Endothelial cell of umbilical vein (primary cell): ENCODE measurements around the gene SNAPC4. TPM values are rescaled to one million over a fixed set of nuclear protein-coding genes. Genes with fewer than 3 reads are reported as not detected.

Source experiments
- BruUV-seq: library from RNA; stranded (reverse); fragments of 400-500 nt; replicated peaks from 2 replicates; lab custom pipeline; 2021; lab: Mats Ljungman, UMichigan
- CTCF ChIA-PET: fragments of 300-600, 350-600 bp; sonication (Branson Sonifier 250); formaldehyde crosslinking; loops from one replicate; lab custom pipeline; 2021; ENCODE audit warnings: antibody characterized with exemption, inconsistent platforms; lab: Charles Lee
- POLR2A ChIA-PET: fragments of 300-600, 350-600 bp; sonication (Branson Sonifier 250); formaldehyde crosslinking; loops from one replicate; lab custom pipeline; 2021; ENCODE audit warnings: antibody characterized with exemption, inconsistent platforms; lab: Charles Lee
- DNase-seq: peaks from one replicate; pipeline ENCODE4 v3.0.0-alpha.2; 2011; ENCODE audit warnings: low read depth, low spot score
- FAIRE-seq: peaks from 2 replicates; lab custom pipeline; 2011; peaks lifted over from hg19 to GRCh38; lab: Jason Lieb, UNC
- H2AFZ ChIP-seq: 2 replicates; pipeline ENCODE4 v1.6.0; 2012; ENCODE audit warnings: low read depth, low read length, control low read depth, inconsistent platforms
- H3K27ac ChIP-seq: 2 replicates; pipeline ENCODE4 v1.5.1; 2011; ENCODE audit warnings: low read depth, mild to moderate bottlenecking, control low read depth, low read length, moderate library complexity; ENCODE audit not compliant: insufficient read depth
- H3K27me3 ChIP-seq, 2 experiments: 2 replicates each; pipeline versions ENCODE4 v1.6.0 to v1.6.1; 2011; ENCODE audit warnings: low read length in 2 of 2, mixed read lengths in 1 of 2; ENCODE audit not compliant: control insufficient read depth in 2 of 2, insufficient read depth in 2 of 2
- H3K36me3 ChIP-seq, 2 experiments: 2 replicates in 1 of 2; 3 replicates in 1 of 2; pipeline ENCODE4 v1.5.1; 2011; ENCODE audit warnings: low read length in 2 of 2, mild to moderate bottlenecking in 1 of 2, moderate library complexity in 1 of 2; ENCODE audit not compliant: control insufficient read depth in 2 of 2, insufficient read depth in 2 of 2; ENCODE audit errors: extremely low read depth in 1 of 2
- H3K4me1 ChIP-seq: 3 replicates; pipeline ENCODE4 v1.5.1; 2011; ENCODE audit warnings: mild to moderate bottlenecking, low read length; ENCODE audit not compliant: control insufficient read depth, insufficient read depth; ENCODE audit errors: extremely low read depth
- H3K4me2 ChIP-seq: 2 replicates; pipeline ENCODE4 v1.6.1; 2011; ENCODE audit warnings: low read length, control low read depth, mixed read lengths; ENCODE audit not compliant: insufficient read depth
- H3K4me3 ChIP-seq, 3 experiments: fragments of 200-600 bp in 1 of 3; sonication (generic), shearing (Covaris generic) in 1 of 3; replicated peaks in 1 of 3; 2 replicates each; pipeline ENCODE4 v1.5.1; 2011 to 2016; ENCODE audit warnings: control low read depth in 3 of 3, low read length in 3 of 3, mild to moderate bottlenecking in 2 of 3, inconsistent platforms in 1 of 3, low read depth in 1 of 3, moderate library complexity in 1 of 3; ENCODE audit not compliant: insufficient read depth in 1 of 3
- H3K79me2 ChIP-seq: 2 replicates; pipeline ENCODE4 v1.6.0; 2012; ENCODE audit warnings: low read length, inconsistent platforms; ENCODE audit not compliant: control insufficient read depth, insufficient read depth
- H3K9ac ChIP-seq: replicated peaks from 2 replicates; pipeline ENCODE3; 2011; ENCODE audit warnings: low read length, control low read depth; ENCODE audit not compliant: insufficient read depth; ENCODE audit errors: extremely low read depth
- H3K9me1 ChIP-seq: replicated peaks from 3 replicates; pipeline ENCODE4 v1.6.0; 2011; ENCODE audit warnings: mild to moderate bottlenecking, low read length; ENCODE audit not compliant: control insufficient read depth, insufficient read depth; ENCODE audit errors: extremely low read depth
- H3K9me3 ChIP-seq: replicated peaks from 2 replicates; pipeline ENCODE4 v1.5.1; 2012; ENCODE audit warnings: low read length, inconsistent platforms; ENCODE audit not compliant: control insufficient read depth, insufficient read depth
- H4K20me1 ChIP-seq: replicated peaks from 2 replicates; pipeline ENCODE3; 2011; ENCODE audit warnings: mild to moderate bottlenecking, low read length; ENCODE audit not compliant: control insufficient read depth, insufficient read depth; ENCODE audit errors: extremely low read depth
- CTCF ChIP-seq, 2 donors: IDR thresholded peaks; 1 replicate in 1 of 2; 2 replicates in 1 of 2; pipeline ENCODE4 v1.5.1; 2011; ENCODE audit warnings: low read length in 2 of 2, mild to moderate bottlenecking in 2 of 2, moderate library complexity in 2 of 2, control low read depth in 1 of 2, inconsistent platforms in 1 of 2, low read depth in 1 of 2; ENCODE audit not compliant: insufficient read depth in 1 of 2; ENCODE audit errors: extremely low read depth in 1 of 2
- EZH2 ChIP-seq: IDR thresholded peaks from 2 replicates; pipeline ENCODE4 v1.6.1; 2012; ENCODE audit warnings: borderline replicate concordance, low read depth, mild to moderate bottlenecking, moderate library complexity, low read length, inconsistent platforms; ENCODE audit not compliant: severe bottlenecking
- FOS ChIP-seq: IDR thresholded peaks from 2 replicates; pipeline ENCODE4 v1.6.1; 2011; ENCODE audit warnings: mild to moderate bottlenecking, low read length, moderate library complexity, borderline replicate concordance; ENCODE audit not compliant: insufficient read depth
- GATA2 ChIP-seq: IDR thresholded peaks from 2 replicates; pipeline ENCODE4 v1.7.0; 2011; ENCODE audit warnings: low read depth, mild to moderate bottlenecking, moderate library complexity, mixed read lengths, low read length; ENCODE audit not compliant: insufficient read length, insufficient read depth
- JUN ChIP-seq: IDR thresholded peaks from 2 replicates; pipeline ENCODE4 v1.6.1; 2011; ENCODE audit warnings: borderline replicate concordance, low read depth; ENCODE audit not compliant: insufficient read length, insufficient read depth
- MAX ChIP-seq: IDR thresholded peaks from 2 replicates; pipeline ENCODE4 v1.6.1; 2011; ENCODE audit not compliant: insufficient read depth, insufficient read length
- MYC ChIP-seq: IDR thresholded peaks from one replicate; pipeline ENCODE4 v1.6.1; 2011; ENCODE audit warnings: mild to moderate bottlenecking, low read depth, low read length
- POLR2A ChIP-seq: IDR thresholded peaks from 2 replicates; pipeline ENCODE4 v1.6.1; 2012; ENCODE audit warnings: low read depth, mild to moderate bottlenecking, control low read depth, low read length
- POLR2AphosphoS5 ChIP-seq: IDR thresholded peaks from 2 replicates; pipeline ENCODE4 v1.6.1; 2012; ENCODE audit warnings: low read depth, mild to moderate bottlenecking, control low read depth, low read length, moderate library complexity; ENCODE audit not compliant: insufficient read depth
- dilution Hi-C: fragments of 300-500 bp; cut with MboI; formaldehyde crosslinking; loops from one replicate; pipeline ENCODE4 v1.15.0; 2019; ENCODE audit warnings: low sequenced_read_pairs; ENCODE audit not compliant: extremely low pct_ligation_motif_present
- intact Hi-C: fragments of 100-400 bp; cut with micrococcal nuclease; formaldehyde crosslinking; loops from one replicate; pipeline ENCODE4 v1.10.0; 2022
- polyA plus RNA-seq, 4 experiments: library from polyadenylated mRNA; depleted of rRNA in 3 of 4; stranded (reverse) in 3 of 4; unstranded in 1 of 4; fragments of >200 nt; gene quantifications; 2 replicates each; pipeline versions ENCODE4 v1.2.1 to v1.2.3, GENCODE V29; 2011 to 2012; ENCODE audit warnings: missing spikeins in 1 of 4
- total RNA-seq: library from RNA; stranded (reverse); gene quantifications from 2 replicates; pipeline ENCODE4 v1.2.3, GENCODE V29; 2021

Gene SNAPC4
- total and polyA plus RNA-seq, 2 donors (not counting 3 experiments of a cell fraction or from before 2014, with no cell fraction given) = 6.7 to 17.5 TPM

- FAIRE-seq = no peak
- intact Hi-C loops = no loop called here
- Histone ChIP-seq H3K4me2 (no peak overlapping the region), H4K20me1 (no peaks in the 10 kb centered on the region), H3K27ac (no peak overlapping the region), H3K27me3 (no peaks in the 10 kb centered on the region), H3K9me3 (no peaks in the 10 kb centered on the region), H2AFZ (no peak overlapping the region), H3K4me3 (no peak overlapping the region), H3K4me1 (no peaks in the 10 kb centered on the region), H3K9ac (no peak overlapping the region), H3K79me2 (peaks cover 4% of the 10 kb centered on the region), H3K36me3 (peaks cover 15 to 59% of the 10 kb centered on the region in 2 experiments), H3K9me1 (no peaks in the 10 kb centered on the region)
- no TSS peak for BruUV-seq
- ChIA-PET CTCF (no interaction called here), POLR2A (no interaction called here)
- dilution Hi-C loops = no loop called here
- DNase-seq = no peak
- no peak for TF ChIP-seq FOS
- no peak for TF ChIP-seq GATA2
These were observed 44.1 kb upstream of the SNAPC4 start for GRCh38 chr9:136444102-136444501.

GRCh38 chr9:136443687-136444086, 43.7 kb upstream of the SNAPC4 start:
- Histone ChIP-seq H3K4me2 (no peak overlapping the region), H4K20me1 (no peaks in the 10 kb centered on the region), H3K79me2 (peaks cover 8% of the 10 kb centered on the region), H3K27ac (no peak overlapping the region), H3K9me1 (no peaks in the 10 kb centered on the region), H3K4me3 (no peak overlapping the region), H3K36me3 (peaks cover 15 to 56% of the 10 kb centered on the region in 2 experiments), H3K9ac (no peak overlapping the region), H3K27me3 (no peaks in the 10 kb centered on the region), H3K9me3 (no peaks in the 10 kb centered on the region), H2AFZ (no peak overlapping the region), H3K4me1 (no peaks in the 10 kb centered on the region)
- dilution Hi-C loops (no loop called here), intact Hi-C loops (no loop called here)
- ChIA-PET CTCF (no interaction called here), POLR2A (no interaction called here)
- TF ChIP-seq EZH2 = no peak
- TF ChIP-seq POLR2AphosphoS5 = no peak
- TF ChIP-seq JUN = no peak
- no peak for TF ChIP-seq FOS
- TF ChIP-seq CTCF (IDR thresholded peaks at IDR 0.05; ENCODE audit: extremely low read depth in 1 of 2, insufficient read depth in 1 of 2, low read depth in 1 of 2, low read length in 2 of 2) = no peak
- no peak for TF ChIP-seq POLR2A
- TF ChIP-seq MYC = no peak
- TF ChIP-seq MAX = no peak
- TF ChIP-seq GATA2 = no peak
- FAIRE-seq = no peak
- no peak for DNase-seq
- BruUV-seq = no TSS peak
